Activated CD8-positive, alpha-beta memory T cell treated with anti-CD3 and anti-CD28 coated beads, Interleukin-2, amount 50 U/mL, for 24 hours (primary cell): ENCODE measurements around the gene UGT3A2.

Experiments used
- DNase-seq: peaks from one replicate; pipeline ENCODE4 v3.0.0-alpha.2; 2020; ENCODE audit errors: extremely low read depth

The UGT3A2 gene, protein sequence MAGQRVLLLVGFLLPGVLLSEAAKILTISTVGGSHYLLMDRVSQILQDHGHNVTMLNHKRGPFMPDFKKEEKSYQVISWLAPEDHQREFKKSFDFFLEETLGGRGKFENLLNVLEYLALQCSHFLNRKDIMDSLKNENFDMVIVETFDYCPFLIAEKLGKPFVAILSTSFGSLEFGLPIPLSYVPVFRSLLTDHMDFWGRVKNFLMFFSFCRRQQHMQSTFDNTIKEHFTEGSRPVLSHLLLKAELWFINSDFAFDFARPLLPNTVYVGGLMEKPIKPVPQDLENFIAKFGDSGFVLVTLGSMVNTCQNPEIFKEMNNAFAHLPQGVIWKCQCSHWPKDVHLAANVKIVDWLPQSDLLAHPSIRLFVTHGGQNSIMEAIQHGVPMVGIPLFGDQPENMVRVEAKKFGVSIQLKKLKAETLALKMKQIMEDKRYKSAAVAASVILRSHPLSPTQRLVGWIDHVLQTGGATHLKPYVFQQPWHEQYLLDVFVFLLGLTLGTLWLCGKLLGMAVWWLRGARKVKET

DNA sequence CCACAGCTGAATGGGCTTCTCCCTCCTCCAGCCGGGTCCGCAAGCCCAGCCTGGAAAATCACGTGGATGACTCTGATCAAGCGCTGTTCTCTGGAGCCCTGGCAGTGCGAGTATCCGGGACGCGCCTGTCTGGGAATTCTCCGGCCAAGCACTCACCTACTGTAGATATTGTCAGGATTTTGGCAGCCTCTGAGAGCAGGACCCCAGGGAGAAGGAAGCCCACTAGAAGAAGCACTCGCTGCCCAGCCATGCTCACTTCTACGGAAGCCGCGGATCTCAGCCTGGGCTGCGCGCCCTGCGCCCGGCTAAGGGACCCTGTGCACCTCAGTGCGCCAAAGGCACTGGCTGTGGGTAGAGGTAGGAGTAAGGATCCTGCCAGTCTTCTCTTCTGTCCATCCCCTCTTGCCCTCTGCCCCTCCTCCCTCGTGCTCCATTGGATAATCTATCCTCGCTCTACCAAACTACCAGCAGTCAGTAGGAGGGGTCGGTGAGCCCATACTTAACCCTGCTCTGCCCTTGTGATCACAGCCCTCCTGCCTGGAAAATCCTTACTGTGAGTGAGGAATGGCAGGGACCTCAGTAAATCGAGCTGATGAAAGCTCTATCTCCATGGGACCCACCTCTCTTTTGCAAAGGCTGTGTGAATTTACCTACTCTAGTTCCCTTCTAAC is at the start of gene UGT3A2:
UGT3A2 (minus strand) TSS at position 343 of the 671 bp plus-strand sequence; CDS start at position 250, 93 bp downstream.
- no peak for DNase-seq

DNA sequence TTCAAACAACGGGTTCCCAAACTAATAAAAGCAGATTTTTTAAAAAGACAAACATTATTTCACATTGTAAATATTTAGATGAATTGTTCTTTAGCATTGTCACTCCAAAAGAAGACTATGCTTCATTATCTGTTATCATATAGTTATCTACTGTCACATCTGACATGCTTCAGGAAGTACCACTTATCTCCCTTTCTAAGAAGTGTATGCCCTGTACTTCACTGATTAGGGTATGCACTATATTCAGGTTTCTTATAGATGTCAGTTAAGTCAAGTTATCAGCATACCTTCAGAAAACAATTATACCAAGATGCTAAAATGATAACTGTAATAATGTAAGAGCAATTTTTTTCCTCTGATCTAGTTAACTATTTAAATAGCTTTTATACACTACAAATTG is 44.6 kb upstream of the UGT3A2 start:
- no peak for DNase-seq

DNA sequence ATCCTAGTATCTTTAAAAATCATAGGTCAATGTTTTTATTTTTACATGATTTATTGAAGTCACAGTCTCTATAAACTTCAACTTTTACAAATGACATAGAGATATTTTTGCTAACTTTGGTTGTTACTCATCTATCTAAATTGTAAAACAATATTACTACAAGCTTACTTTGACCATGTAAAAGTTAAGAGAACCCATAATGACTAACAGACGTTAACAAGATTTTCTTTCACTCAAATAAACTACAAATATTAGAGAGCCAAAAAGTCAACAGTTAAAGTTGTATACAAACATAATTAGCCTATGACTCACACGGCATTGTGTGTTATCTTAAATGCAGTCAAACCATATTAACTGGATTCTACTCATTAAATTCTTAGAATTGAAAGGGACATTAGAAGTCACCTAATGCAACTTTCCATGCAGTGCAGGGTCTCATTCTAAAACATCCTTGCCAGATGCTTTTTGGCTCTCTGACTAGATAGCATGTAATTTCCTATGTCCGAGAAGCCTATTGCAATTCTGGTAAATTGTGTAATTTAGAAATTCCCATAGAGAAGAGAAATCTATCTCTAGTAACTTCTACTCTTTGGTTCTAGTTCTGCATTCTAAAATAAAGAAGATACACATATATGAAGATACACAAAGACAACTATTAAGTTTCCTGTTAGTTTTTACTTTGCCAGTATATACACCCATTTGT is 42.2 kb upstream of the UGT3A2 start:
- no peak for DNase-seq

DNA sequence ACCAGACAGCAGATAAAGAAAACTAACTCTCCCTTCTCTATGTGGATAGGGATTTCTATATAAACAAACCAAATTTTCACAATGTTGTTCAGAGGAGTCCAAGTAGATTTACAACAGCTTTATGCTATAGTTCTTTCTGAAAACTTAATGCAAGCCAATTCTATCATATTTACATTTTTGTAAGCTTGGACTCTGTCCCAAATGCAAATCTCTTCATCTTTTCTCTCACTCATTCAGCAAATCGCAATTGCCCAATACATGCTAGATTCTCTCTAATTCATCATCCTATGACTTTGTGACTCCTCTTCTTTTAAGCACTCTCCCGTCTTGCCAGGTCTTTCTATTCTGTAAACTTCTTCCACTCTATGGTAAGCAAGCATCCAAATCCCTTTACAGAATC is 39.1 kb upstream of the UGT3A2 start:
- no peak for DNase-seq

DNA sequence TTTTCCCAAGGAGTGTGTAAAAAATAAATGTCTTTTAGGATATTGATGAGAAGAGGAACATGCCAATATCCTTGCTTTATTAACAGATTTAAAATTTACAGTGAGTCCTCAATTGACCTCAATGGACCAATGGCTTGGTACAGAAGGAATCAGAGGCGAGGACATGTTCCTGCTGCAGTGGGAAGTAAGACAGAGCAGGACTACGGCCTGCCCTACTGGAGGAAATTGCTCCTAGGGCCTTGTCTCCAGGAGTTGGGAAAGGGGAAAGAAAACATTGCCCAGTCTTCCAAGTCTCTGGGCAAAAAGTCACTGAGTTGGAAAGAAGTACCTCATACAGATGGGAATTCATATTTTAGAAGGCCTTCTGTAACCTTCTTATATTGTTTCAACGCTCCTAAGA is 33.1 kb upstream of the UGT3A2 start:
- no peak for DNase-seq

DNA sequence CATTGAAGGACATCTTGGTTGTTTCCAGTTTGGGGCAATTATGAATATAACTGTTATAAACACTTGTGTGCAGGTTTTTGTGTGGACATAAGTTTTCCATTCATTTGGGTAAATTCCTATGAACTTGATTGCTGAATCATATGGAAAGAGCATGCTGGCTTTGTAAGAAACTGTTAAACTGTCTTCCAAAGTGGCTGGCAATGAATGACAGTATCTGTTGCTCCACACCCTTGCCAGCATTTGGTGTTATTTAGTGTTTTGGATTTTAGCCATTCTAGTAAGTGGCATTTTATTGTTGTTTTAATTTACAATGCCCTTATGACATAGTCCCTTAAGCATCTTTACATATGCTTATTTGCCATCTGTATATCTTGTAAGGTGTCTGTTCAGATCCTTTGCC is 29.8 kb upstream of the UGT3A2 start:
- no peak for DNase-seq

DNA sequence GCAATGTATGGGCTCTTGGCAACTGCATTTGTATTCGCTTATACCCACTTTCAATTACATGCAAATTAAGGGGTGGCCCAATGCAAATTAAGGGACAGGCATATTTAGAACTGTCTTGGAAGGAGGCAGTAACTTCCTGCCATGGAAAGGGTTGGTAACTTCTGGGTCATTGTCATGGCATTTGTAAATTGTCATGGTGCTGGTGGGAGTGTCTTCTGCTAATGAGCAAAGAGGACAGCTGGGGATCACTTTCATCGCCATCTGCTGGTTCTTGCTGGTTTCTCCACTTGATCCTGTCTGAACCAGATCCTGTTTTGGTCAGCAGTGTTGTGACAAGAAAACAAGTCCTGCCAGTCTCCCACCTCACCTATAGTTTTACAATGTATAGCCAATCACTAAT is 23.3 kb upstream of the UGT3A2 start:
- no peak for DNase-seq

DNA sequence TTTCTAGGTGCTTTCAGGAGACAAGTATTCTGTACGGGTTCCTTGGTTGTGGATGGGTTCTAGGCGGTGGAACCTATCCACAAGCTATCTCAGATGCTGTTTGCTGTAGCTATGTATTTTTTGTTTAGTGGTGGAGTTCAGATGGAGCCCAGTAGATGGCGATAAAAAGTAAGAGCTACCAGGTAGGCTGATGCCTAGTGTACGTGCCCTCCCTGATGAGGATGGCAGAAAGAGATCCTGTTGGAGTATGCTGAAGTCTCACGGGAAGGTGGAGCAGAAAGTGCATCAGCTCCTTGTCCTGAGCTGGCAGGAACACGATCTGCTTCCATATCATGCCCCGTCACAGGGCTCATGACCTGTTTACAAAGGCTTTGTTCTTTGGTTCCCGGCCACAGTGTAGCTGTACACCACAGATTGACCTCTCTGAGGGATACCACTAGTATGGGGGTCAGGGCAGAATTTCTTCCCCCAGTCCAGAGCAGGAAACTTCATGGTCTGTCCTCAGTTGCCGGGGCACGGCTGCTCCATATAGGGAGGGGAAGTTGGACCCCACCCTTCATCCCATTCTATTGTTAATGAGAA is 12.6 kb upstream of the UGT3A2 start:
- no peak for DNase-seq

DNA sequence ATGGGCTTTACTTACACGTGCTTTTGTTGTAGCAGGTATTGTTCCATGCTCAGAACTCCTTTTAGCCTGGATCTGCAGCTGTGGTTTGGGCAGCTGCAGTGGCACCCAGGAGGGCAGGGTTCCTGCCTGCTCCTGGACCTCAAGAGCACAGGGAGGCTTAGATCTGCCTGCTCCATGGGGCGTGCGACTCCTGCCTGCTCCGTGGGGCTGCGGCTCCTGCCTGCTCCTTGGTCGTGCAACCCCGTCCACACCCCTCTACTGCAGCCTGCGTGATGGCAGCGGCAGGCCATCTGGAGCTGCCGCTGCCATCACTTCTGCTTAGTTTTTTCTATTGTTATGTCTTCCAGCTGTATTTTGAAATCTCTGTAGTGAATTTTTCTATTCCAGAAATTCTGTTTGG is 11.7 kb upstream of the UGT3A2 start:
- DNase-seq, result no peak

DNA sequence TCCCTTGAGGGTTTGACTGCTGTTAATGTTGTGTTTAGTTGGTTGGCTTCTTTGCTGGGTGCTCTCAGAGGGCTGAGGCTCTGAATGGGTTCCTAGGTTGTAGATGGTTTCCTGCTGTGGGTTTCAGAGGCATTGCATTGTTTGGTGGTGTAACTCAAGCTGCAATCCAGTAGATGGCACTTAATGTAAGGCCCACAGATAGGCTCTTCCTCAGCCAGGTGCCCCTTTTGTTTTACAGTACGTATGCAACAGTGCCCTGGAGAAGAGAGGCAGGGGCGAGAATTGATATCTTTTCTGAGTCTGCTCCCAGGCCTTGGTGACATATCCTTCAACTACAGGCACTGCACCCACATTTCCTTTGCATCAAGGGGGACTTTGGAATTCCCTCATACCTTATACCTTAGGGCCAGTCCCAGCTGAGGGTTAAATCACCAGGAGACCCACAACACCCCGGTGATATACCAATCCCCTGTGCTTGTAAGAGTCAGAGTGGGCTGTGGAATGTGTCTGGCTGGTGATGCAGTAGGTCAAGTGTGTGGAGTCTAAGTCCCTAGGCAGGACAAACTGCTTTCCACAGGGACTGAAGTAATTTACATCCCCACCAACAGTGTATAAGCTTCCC is 7.0 kb upstream of the UGT3A2 start:
- DNase-seq, result no peak

DNA sequence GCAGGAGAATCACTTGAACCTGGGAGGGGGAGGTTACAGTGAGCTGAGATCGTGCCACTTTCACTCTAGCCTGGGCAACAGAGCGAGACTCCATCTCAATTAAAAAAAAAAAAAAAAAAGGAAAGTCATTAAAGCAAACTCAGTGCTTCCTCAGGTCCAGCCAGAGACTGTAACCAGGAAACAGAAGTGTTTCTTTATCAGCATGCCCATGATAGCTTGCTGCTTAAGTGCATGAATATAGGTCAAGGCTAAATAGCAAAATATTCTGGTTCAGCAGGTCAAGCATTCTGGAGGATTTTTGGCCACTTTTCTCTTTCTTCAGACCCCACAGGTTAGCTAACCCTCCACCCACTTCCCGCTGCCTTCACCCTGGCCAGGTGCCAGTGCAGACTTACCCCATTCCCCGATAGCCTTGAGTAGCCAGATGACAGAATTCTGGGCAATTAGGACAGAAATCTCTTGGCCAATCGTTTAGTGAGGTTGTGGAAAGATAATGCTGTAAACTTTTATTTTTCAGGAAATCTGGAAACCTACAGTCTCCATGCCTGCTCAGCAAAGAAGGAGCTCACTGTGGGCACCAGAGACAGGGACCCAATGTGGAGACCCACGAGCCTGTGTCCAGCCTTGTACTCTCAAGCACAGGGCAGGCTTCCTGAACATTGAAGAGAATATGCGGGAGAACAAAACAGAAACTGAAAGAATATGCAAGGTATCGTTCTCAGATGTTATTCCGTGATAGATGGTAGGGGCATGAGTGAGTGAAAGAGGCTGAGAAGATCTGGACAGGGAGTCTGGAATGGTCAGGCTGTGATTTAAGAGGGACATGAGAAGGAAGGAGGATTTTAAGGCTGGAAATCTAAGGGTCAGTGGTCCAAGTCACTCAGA is 4.2 kb upstream of the UGT3A2 start:
- no peak for DNase-seq

DNA sequence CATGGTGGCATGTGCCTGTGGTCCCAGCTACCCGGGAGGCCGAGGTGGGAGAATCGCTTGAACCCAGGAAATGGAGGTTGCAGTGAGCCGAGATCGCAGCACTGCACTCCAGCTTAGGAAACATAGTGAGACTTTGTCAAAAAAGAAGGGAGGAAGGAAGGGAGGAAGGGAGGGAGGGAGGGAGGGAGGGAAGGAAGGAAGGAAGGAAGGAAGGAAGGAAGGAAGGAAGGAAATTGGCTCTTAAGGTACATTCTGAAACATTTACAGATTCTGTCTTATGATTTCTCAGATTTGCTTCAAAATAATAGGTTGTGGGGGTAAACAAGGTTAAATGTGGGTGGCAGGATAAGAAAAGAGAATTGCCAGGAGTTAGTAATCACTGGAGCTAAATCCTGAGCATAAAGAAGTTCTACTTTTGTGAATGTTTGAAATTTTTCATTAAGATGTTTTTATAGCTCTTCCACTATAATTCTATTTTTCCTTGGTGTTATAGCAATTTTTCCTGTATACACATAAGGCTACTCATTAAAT is 2.1 kb upstream of the UGT3A2 start:
- DNase-seq, result no peak

DNA sequence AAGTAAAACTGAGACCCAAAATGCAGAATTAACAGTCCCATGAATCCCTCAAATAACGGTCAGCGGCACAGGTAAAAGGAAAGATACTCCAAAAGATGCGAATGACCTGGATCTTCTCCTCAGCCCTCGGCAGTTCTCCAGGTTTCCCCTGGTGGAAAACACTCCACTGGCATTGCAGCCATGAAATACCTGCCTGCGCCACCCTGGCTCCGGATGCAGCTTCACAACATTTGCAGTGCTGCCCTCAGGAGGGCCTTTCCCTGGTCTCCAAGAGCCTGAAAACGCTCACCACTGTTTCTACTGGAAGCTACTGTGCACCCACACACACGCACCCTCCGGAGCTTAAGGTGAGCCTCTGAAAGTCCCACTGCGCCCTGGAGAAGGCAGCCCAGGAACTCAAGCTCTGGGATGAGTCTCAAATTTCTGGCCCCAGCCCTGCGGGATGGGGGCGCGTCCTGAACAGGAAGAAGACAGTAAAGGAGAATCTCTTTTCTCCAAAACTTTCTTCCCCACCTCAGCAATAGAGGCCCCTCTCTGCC is 612 bp downstream of the UGT3A2 start:
- no peak for DNase-seq

DNA sequence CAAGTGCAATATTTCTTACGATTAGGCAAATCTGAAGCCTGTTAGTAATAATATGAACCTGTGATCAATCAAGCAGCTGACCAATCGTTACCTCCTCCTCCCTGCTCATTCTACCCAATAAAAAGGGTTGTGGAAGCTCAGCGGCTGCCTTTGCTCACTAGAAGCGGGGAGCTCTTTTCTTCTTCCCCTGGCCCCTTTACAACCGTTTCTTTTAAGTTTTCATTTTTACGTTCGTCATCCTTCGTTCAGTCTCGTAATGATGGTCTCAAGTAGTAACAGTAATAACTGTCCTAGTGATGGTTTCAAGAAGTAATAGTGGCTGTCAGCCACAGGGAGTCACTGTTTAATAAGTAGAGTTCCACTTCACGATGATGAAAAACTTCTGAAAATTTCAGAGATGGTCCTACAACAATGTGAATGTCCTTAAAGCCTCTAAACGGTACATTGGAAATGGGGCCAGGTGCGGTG is 6.2 kb downstream of the UGT3A2 start:
- DNase-seq, result no peak

DNA sequence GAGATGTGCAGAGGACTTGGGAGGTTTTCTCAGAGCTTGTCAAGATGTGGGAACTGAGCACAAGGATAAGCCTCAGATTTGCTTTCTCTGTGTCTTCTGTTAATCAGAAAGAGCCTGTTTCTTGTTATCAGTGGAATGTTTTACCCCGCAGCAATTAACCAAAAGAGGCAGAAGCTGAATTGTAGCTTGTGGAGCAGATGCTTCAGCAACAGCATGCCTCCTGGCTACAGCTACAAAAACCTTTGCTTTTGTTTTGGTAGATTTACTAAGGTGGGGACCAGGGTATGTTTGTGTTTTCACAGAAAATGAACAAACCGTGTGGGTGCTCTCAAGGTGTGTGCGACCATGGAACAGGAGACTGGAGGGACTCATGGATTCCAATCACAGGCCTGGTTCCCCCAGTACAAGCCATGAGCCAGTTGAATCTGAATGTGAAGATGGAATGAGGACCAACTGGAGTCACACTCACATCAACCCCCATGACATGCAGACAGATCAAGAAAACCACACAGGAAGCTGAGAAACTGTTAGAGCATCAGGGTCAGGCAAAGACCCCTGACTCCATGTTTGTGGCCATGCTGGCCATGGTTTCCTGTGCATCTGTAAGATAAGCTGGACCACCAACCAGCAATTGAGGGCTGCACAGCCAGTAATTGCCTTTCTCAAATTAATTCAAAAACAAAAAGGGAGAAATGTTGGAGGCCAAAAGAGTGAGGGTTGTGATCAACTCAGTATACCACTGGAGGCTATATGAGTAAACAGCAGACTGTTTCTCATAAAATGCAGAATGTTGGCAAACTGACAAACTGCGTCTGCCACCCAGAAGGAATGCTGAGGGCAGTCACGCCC is 6.9 kb downstream of the UGT3A2 start:
- no peak for DNase-seq

DNA sequence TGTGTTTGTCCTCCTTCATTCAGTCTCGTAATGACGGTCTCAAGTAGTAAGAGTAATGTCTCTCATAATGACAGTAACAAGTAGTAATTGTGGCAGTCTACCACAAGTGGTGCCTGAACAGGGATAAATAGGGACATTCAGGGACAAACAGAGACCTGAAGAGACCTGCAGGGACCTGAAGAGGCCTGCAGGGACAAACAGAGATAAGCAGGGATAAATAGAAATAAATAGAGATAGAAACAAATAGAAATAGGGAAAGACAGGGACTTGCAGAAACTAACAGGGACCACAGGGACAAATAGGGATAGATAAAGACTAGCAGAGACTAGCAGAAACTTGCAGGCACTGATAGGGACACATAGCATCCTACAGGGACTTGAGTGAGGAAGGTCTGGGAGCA is 7.9 kb downstream of the UGT3A2 start:
- DNase-seq, result no peak

DNA sequence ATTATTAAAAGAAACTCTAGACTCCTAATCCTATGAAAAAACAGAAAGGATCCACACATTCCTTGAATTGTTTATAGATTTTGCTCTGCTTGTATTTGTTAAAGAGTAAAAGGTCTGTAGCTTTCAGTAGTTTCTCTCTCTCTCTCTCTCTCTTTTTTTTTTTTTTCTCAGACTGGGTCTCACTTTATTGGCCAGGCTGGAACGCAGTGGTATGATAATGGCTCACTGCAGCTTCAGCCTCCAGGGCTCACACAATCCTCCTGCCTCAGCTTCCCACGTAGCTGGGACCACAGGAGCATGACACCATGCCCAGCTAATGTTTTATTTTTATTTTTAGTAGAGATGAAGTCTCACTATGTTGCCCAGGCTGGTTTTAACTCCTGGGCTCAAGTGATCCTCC is 9.3 kb downstream of the UGT3A2 start:
- DNase-seq, result no peak

DNA sequence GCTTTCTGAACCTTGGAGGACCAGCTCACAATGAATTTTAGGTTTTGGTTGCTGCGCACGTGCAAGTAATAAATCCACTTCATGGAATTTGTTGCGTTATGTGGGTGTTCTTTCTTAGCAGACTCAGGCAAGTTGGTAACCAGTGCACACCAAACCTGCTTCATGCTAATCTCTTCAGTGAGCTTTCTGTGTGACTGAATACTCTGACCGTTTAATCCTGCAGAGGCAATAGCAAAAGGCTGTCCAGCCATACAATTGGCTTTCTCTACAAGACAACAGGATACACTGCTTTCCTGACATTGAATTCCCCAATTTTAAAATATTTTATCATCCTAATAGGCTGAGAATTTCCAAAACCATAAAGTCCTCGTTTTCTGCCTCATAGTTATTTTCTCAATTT is 10.3 kb downstream of the UGT3A2 start:
- no peak for DNase-seq

DNA sequence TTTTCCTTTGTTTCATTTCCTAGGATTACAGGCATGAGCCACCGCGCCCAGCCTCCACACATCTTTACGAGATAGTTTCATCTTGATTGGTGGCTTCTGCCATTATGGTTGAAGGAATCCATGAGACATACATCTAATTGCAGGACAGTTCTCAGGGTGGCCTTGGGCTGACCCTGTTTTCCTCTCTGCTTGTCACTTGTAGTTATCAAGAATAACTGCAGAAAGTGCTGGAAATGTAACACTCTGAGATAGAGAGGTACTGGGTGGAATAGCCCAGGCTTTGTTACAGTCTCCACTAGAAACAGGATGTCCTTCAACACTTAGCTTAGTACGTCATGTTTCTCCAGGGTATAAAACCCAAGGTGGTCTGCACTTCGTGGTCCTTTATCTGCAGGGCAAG is 10.7 kb downstream of the UGT3A2 start:
- DNase-seq, result no peak
